ENCODE results near the gene ADAMTS10.

DNA sequence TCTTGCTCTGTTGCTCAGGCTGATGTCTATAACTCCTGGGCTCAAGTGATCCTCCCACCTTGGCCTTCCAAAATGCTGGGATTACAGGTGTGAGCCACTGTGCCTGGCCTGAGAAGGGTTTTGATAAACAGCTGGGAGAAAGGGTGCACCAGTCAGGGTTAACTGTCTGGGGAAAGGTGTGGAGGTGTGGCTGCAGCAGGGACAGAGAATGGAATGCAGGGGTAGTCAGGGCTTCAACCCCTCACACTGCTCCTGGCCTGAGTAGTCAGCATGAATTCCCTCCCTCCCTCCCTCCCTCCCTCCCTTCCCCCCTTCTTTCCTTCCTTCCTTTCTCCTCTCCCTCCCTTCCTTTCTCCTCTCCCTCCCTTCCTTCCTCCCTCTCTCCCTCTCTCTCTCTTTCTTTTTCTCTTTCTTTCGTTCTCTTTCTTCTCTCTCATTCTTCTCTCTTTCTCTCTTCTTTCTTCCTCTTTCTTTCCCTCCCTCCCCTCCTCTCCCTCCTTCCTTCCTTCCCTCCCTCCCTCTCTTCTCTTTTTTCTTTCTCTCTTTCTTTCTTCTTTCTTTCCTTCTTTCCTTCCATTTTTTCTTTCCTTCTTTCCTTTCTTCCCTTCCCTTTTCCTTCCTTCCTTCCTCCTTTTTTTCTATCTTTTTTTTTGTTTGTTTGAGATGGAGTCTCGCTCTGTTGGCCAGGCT is 49.3 kb downstream of the ADAMTS10 start:
- TF ChIP-seq, protein P1, sequence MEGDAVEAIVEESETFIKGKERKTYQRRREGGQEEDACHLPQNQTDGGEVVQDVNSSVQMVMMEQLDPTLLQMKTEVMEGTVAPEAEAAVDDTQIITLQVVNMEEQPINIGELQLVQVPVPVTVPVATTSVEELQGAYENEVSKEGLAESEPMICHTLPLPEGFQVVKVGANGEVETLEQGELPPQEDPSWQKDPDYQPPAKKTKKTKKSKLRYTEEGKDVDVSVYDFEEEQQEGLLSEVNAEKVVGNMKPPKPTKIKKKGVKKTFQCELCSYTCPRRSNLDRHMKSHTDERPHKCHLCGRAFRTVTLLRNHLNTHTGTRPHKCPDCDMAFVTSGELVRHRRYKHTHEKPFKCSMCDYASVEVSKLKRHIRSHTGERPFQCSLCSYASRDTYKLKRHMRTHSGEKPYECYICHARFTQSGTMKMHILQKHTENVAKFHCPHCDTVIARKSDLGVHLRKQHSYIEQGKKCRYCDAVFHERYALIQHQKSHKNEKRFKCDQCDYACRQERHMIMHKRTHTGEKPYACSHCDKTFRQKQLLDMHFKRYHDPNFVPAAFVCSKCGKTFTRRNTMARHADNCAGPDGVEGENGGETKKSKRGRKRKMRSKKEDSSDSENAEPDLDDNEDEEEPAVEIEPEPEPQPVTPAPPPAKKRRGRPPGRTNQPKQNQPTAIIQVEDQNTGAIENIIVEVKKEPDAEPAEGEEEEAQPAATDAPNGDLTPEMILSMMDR (conservative IDR thresholded peaks at IDR 0.05; ENCODE audit: low read length): no peak
- no peak for TF ChIP-seq EZH2phosphoT487 (IDR thresholded peaks at IDR 0.05; ENCODE audit: borderline replicate concordance, low read depth, low read length)

Measured in OCI-LY7 (cell line).